GM12864 (cell line): ENCODE measurements around the gene NGFR.

Experiments
- DNase-seq: peaks from one replicate; pipeline ENCODE4 v3.0.0-alpha.2; 2011; ENCODE audit warnings: low read depth
- H3K4me3 ChIP-seq: 2 replicates; pipeline ENCODE4 v1.5.1; 2011; ENCODE audit warnings: mild to moderate bottlenecking, low read depth, low read length, control low read depth
- CTCF ChIP-seq: IDR thresholded peaks from 2 replicates; pipeline ENCODE4 v1.5.1; 2011; ENCODE audit warnings: low read depth, mild to moderate bottlenecking, moderate library complexity, low read length, control low read depth, inconsistent platforms; ENCODE audit errors: missing control alignments

The NGFR gene

GRCh38 chr17:49555495-49556222, 60.6 kb downstream of the NGFR start:
- no peak overlapping the region for H3K4me3 ChIP-seq
- TF ChIP-seq CTCF: no peak
- no peak for DNase-seq

GRCh38 chr17:49556223-49556943, 61.3 kb downstream of the NGFR start:
- H3K4me3 ChIP-seq: no peak overlapping the region
- peak; percentile 98 for TF ChIP-seq CTCF
- no peak for DNase-seq

- no peak overlapping the region for H3K4me3 ChIP-seq
- peak; percentile 73 for TF ChIP-seq CTCF
- DNase-seq: no peak
Observed at GRCh38 chr17:49557312-49558024, 62.4 kb downstream of the NGFR start.
